HG02870 (cell line): ENCODE measurements around the gene FRRS1.

Experiments used
- ATAC-seq: cut with Tn5 transposase; IDR thresholded peaks from one replicate; pipeline ENCODE4 v1.9.1; 2021; ENCODE audit warnings: mild to moderate bottlenecking, moderate library complexity; ENCODE audit not compliant: unreplicated experiment

Gene FRRS1

DNA sequence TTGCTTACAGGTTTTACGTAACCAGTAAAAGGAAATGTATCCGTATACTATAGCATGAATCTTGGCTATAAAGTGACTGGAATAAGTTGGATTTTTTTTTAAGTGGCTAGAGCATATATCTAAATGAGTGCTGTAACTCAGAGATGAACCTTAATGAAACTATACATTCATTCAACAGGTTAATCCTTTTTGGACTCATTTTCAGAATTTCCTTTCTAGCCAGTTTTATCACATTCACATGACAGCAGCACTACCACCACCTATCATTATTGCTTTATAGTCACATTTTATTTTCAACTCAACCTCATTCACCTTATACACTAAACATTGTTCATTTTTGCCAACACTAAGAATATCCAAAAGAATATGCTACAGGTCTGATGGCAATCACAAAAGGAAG is 30.6 kb downstream of the FRRS1 start:
- no peak for ATAC-seq

- ATAC-seq, result no peak
Measured at GRCh38 chr1:99731384-99731783, 35.1 kb downstream of the FRRS1 start.

DNA sequence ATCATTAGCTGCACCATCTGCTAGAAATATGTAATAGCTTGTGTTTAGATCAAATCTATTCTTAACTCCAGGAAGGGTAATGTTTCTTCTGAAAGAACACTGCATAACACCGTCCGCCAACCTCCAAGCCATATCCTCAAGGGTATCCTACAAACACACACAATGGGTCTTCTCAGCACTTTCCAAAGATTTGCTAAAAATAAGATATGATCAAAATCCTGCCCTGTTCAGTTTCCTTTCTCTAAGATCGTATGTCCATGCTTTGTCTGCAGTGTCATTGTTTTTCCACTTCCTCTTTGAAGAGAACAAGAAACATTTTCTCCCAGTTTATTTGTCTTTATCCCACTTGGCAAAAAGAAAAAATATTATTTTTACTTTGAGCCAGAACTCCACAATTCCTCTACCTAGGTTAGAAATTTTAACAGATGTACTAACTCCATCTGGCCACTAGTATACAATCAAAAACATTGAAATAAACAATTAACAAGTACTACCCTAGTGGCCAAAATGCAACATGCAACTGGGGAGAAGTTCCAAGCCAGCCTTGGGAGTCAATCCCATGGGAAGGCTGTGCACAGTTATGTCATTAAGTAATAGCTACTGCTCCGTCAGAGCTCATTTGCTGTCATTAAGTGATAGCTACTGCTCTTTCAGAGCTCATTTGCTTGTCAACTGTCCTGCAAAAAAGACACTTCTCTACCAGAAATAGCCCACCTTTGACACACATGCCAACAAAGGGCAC is 37.8 kb downstream of the FRRS1 start:
- ATAC-seq, result peak; percentile 61

DNA sequence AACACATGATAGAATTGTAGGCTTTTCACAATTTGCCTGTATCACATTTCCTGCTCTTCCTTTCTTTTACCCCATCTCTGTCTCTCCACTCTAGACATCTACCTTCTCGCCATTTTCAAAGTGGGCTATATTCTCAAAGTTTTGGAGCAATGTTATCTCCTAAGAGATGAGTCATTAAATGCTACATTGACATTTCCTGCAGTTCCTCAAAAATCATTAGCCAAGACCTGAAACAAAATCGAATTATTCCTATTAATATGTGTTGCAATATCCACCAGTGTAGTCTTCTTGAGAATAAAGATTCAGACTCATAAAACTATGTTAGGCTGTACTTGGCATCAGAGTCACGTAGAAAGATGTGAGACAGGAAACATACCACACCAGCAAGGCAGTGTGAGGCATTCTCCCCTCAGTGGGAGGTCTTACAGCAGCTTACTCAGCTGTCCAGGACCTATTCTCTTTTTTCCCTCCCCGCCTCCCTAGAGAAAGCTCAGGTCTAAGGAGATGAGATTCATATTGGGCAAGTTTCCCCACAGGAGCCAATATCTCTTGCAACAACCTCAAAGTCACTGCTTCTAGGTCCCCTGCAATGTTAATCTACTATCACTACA is 38.8 kb downstream of the FRRS1 start:
- ATAC-seq, result no peak

GRCh38 chr1:99726818-99727217 is 39.6 kb downstream of the FRRS1 start:
- ATAC-seq, result no peak

DNA sequence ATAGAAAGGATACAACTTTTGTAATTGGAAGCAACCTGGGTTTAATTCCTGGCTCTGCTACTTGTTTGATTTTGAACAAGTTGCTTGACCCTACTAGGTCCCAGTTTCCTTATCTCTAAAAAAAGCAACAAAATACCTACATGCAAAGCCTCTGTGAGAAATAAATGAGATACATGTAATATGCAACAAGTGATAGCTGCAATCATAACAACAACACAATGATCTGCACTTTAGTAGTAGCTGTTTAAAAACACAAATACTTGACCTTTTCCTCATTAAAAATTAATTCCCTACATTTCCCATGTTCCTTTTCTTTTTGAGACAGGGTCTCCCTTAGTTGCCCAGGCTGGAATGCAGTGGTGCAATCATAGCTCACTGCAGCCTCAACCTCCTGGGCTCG is 40.0 kb downstream of the FRRS1 start:
- no peak for ATAC-seq

DNA sequence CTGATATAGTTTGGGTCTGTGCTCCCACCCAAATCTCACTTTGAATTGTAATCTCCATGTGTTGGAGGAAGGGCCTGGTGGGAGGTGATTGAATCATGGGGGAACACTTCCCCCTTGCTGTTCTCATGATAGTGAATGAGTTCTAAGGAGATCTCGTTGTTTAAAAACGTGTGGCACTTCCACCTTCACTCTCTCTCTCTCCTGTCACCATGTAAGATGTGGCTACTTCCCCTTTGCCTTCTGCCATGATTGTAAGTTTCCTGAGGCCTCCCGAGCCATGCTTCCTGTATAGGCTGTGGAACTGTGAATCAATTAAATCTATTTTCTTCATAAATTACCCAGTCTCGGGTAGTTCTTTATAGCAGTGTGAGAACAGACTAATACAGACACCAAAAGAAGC is 40.4 kb downstream of the FRRS1 start:
- no peak for ATAC-seq

GRCh38 chr1:99723251-99723650 is 43.2 kb downstream of the FRRS1 start:
- no peak for ATAC-seq

DNA sequence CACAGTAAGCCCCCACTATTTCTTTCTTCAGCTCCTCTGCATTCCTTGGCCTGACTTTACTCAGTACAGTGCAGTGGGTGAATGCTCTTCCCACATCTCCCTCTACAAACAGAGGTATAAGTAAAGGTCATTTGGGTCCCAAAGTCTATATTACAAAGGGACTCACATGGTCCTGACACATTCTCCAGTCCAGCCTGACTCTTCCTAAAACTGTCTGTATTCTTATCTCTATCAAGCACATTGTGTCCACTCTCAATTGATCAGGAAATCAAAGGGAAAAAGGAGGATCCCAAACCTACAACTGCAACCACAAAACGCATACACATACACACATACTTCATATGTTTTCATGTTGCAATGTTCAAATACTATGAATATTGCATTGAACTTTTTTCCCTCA is 49.4 kb downstream of the FRRS1 start:
- ATAC-seq, result no peak

DNA sequence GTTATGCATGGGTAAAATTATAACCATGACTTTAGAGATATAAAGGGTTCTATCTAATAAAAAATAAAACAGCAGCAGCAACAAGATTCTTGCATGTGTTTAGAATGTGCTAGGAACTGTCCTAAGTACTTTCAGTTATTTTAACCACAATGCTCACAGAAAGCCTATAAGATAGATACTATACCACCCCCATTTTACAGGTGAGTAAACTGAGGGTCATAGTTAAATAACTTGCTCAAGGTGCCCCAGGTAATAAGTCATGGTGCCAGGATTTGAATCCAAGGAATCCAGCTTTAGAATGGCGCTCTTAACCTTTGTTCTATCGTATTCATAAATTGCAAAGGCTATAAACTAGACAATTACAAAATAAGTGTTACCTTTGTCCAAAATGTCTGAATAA is 53.4 kb downstream of the FRRS1 start:
- ATAC-seq, result no peak

GRCh38 chr1:99710994-99711393 is 55.4 kb downstream of the FRRS1 start:
- ATAC-seq, result no peak

GRCh38 chr1:99707535-99708142 is 58.8 kb downstream of the FRRS1 start:
- ATAC-seq, result peak; percentile 71

DNA sequence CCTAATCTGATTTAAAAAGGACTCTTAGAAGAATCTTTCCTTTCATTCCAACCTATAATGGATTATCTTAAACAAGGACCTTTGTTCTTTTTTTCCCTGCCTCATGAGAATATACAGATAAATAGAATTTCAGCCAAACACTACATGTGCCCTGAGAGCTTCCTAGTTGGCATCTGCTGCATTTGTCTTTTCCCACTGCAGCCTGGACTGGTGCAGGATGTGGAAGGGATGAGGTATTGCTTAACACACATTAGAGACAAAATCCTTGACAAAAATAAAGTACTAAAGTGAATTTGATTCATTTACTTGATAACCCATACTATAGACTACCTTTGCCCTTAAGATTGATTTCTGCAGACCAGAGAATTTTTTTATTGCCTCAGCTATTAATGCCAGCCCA is 61.0 kb downstream of the FRRS1 start:
- ATAC-seq, result no peak

DNA sequence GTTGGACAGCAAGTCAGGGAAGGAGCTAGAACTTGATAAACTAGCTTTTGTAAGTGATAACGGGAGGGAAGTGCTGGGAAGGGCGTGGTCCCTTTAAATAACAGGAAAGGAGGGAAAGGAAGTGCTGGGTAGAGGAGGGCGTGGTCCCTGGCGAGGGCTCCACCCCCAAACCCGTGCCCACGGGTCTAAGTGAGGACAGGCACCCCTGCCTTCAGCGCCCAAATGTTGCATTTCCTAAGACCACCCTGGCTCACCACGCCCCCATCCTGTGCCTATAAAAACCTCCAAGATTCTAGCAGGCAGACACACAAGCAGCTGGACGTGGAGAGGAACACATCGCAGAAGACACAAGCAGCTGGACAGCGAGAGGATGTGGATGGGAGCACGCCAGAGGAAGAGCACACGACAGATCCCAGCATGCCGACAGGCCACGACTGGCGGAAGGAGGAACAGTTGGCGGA is 62.0 kb downstream of the FRRS1 start:
- no peak for ATAC-seq

- no peak for ATAC-seq
Measured at GRCh38 chr1:99702221-99702620, 64.2 kb downstream of the FRRS1 start.

DNA sequence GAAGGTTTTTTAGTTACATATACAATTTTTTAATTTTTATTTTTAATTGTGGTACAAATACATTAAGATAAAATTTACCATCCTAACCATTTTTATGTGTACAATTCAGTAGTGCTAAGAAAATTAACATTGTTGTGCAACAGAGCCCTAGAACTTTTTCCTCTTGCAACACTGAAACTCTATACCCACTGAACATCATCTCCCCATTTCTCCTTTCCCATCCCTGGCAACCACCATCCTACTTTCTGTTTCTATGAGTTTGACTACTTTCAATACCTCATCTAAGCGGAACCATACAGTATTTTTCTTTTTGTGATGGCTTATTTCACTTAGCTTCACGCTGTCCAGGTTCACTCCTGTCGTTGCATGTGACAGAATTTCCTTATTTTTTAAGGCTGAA is 66.4 kb downstream of the FRRS1 start:
- ATAC-seq, result no peak

GRCh38 chr1:99697580-99697979 is 68.9 kb downstream of the FRRS1 start:
- no peak for ATAC-seq

GRCh38 chr1:99696616-99697015 is 69.8 kb downstream of the FRRS1 start:
- no peak for ATAC-seq

DNA sequence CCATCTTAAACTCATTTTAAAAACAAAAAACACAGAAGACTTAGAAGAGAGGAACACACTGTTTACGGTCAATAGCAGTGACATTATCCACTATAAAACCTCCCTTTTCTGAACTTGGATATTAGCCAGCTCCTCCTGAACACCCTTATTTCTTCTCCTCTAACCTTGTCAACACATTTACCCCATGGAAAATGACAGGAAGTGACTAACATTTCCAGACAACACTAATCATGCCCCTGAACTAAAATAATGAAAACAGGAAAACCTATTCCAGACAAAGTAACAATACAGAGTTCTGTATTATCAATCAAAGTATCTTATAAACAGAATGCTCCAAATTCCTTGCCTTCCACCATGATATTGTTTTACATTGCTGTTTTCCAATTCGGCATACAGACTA is 75.3 kb downstream of the FRRS1 start:
- ATAC-seq, result no peak

DNA sequence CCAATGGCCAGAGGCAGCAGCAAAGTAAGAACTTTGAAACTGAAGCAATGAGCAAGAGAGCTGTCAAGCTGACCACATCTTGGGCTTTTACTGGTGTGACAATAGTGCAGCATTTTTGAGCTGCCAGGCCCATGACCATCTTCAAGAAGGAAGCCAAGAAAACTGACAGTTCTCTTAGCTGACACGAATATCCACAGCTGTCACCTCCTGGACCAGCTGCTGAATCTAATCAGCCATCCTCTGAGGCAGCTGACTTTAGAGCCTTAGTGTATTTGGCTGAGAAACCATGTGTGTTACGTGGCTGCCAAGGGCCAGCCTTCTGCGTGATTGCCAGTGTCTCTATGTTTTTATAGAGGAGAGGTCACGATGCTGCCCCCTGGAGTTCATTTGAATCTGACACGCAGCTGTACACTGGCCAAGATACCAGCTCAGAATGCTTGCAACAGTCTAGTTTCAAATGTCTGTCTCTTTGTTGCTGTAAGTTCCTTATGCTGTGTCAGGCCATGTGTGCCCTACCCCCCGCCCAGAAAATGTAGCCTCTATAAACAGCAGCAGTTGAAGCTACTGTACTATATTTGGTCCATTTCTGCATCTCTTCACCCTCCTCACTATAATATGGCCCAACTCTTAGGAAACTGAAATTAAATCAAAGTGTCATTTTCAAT is 80.8 kb downstream of the FRRS1 start:
- peak; percentile 97 for ATAC-seq

- no peak for ATAC-seq
Measured at GRCh38 chr1:99682291-99682751, 84.1 kb downstream of the FRRS1 start.

DNA sequence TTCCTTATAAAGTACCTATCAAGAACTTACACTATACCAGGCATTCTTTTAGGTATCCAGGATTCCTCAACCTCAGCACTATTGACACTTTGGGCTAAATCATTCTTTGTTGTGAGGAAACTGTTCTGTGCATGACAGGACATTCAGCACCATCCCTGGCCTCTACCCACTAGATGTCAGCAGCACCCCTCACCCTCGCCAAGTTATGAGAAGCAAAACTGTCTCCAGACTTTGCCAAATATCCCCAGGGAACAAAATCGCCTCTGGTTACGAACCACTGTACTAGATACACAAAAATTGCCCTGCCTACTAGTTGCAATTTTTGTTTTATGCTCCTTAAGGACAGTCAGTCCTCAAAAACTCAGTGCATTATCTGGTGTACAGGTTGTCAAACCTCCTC is 84.9 kb downstream of the FRRS1 start:
- ATAC-seq, result no peak
